B cell (primary cell): ENCODE results near the gene TMEM220.

Experiments used
- EZH2 ChIP-seq: IDR thresholded peaks from 2 replicates; pipeline ENCODE4 v1.6.1; 2012; ENCODE audit warnings: borderline replicate concordance, low read depth, mild to moderate bottlenecking, moderate library complexity, low read length; ENCODE audit not compliant: insufficient read depth, poor library complexity, severe bottlenecking
- TF ChIP-seq, protein P1 (sequence below): fragments of 200-600 bp; IDR thresholded peaks from one replicate; pipeline ENCODE4 v1.8.0; 2022; ENCODE audit warnings: antibody characterized with exemption, mild to moderate bottlenecking

- TF ChIP-seq, protein P1, sequence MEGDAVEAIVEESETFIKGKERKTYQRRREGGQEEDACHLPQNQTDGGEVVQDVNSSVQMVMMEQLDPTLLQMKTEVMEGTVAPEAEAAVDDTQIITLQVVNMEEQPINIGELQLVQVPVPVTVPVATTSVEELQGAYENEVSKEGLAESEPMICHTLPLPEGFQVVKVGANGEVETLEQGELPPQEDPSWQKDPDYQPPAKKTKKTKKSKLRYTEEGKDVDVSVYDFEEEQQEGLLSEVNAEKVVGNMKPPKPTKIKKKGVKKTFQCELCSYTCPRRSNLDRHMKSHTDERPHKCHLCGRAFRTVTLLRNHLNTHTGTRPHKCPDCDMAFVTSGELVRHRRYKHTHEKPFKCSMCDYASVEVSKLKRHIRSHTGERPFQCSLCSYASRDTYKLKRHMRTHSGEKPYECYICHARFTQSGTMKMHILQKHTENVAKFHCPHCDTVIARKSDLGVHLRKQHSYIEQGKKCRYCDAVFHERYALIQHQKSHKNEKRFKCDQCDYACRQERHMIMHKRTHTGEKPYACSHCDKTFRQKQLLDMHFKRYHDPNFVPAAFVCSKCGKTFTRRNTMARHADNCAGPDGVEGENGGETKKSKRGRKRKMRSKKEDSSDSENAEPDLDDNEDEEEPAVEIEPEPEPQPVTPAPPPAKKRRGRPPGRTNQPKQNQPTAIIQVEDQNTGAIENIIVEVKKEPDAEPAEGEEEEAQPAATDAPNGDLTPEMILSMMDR: no peak
- no peak for TF ChIP-seq EZH2
Observed at GRCh38 chr17:10716218-10716617, 13.6 kb downstream of the TMEM220 start.
